Sigmoid colon (tissue), 4 donors: Measurements from ENCODE around the gene RARA.

Source experiments
- EP300 ChIP-seq, 4 donors: sonication (generic); formaldehyde crosslinking; IDR thresholded peaks; one replicate each; pipeline ENCODE4 v1.6.1; 2017; ENCODE audit warnings: antibody characterized with exemption in 4 of 4
- POLR2A ChIP-seq, 2 donors: fragments of 450-650 bp; IDR thresholded peaks; one replicate each; pipeline ENCODE4 v1.6.1; 2016; ENCODE audit warnings: antibody characterized with exemption in 2 of 2, mild to moderate bottlenecking in 2 of 2, moderate library complexity in 2 of 2
- TF ChIP-seq, protein P1 (sequence below), 4 experiments: fragments of 450-650 bp in 3 of 4; fragments of 200-600 bp in 1 of 4; IDR thresholded peaks; one replicate each; pipeline ENCODE4 v1.5.1; 2016 to 2019; ENCODE audit warnings: antibody characterized with exemption in 4 of 4, mild to moderate bottlenecking in 3 of 4, moderate library complexity in 2 of 4

DNA sequence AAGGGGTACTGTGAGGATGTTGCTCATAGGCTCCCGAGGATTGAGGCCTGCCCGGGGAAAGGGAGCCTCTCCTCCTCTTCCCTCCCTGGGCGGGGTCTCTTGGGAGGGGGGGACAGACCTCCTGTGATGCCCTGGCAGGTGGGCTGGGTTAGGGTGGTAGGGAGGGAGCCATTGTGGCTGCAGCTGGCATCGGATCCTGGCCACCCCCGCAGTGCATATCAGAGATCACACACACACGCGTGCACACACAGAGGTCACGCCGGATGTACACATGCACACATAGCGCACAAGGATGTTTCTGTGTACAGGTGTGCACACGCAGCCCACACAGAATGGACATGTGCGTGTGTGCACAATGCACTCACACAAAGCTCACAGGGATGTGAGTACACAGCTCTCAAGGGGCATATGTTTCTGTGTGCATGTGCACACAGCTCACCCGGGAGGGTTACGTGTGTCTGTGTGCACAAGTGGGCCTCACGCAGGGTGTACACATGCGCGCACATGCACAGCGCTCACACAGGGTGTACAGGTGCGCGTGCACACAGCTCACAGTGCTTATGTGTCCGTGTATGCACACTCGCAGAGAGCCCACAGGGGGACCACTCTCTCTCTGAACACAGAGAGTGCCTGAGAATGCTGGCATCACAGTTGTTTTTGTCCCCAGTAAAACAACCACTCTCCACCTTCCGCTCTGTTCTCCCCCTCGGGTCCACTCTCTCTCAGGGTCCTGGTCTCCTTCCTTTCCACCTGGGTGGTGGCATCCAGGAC is 53.1 kb downstream of the RARA start:
- TF ChIP-seq, protein P1, sequence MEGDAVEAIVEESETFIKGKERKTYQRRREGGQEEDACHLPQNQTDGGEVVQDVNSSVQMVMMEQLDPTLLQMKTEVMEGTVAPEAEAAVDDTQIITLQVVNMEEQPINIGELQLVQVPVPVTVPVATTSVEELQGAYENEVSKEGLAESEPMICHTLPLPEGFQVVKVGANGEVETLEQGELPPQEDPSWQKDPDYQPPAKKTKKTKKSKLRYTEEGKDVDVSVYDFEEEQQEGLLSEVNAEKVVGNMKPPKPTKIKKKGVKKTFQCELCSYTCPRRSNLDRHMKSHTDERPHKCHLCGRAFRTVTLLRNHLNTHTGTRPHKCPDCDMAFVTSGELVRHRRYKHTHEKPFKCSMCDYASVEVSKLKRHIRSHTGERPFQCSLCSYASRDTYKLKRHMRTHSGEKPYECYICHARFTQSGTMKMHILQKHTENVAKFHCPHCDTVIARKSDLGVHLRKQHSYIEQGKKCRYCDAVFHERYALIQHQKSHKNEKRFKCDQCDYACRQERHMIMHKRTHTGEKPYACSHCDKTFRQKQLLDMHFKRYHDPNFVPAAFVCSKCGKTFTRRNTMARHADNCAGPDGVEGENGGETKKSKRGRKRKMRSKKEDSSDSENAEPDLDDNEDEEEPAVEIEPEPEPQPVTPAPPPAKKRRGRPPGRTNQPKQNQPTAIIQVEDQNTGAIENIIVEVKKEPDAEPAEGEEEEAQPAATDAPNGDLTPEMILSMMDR (IDR thresholded peaks at IDR 0.05), result no peak
- TF ChIP-seq POLR2A (IDR thresholded peaks at IDR 0.05) (no peak), EP300 (IDR thresholded peaks at IDR 0.05) (no peak)
